GM12873 (cell line): Measurements from ENCODE around the gene GABRR2.

Experiments
- TF ChIP-seq, protein P1 (sequence below): IDR thresholded peaks from 2 replicates; pipeline ENCODE4 v1.5.1; 2012; ENCODE audit warnings: low read depth, mild to moderate bottlenecking, moderate library complexity, low read length, control low read depth; ENCODE audit not compliant: insufficient read depth; ENCODE audit errors: missing control alignments

GABRR2 gene

DNA sequence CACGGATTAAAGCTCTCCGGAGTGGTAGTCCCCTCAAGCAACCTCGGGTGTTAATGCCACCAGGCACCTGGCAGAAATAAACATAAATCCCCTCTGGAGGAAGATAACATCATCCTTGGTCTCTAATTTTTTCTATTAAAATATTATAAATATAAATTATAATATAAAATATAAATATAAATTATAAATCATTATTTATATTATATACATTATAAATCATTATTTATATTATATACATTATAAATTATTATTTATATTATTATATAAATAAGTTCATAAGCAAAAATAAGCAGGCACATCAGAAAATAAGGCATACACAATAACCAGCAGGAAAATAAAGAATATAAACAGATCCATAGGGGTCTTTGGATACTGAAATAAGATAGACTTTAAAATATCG is 39.2 kb downstream of the GABRR2 start:
- TF ChIP-seq, protein P1, sequence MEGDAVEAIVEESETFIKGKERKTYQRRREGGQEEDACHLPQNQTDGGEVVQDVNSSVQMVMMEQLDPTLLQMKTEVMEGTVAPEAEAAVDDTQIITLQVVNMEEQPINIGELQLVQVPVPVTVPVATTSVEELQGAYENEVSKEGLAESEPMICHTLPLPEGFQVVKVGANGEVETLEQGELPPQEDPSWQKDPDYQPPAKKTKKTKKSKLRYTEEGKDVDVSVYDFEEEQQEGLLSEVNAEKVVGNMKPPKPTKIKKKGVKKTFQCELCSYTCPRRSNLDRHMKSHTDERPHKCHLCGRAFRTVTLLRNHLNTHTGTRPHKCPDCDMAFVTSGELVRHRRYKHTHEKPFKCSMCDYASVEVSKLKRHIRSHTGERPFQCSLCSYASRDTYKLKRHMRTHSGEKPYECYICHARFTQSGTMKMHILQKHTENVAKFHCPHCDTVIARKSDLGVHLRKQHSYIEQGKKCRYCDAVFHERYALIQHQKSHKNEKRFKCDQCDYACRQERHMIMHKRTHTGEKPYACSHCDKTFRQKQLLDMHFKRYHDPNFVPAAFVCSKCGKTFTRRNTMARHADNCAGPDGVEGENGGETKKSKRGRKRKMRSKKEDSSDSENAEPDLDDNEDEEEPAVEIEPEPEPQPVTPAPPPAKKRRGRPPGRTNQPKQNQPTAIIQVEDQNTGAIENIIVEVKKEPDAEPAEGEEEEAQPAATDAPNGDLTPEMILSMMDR, result no peak

DNA sequence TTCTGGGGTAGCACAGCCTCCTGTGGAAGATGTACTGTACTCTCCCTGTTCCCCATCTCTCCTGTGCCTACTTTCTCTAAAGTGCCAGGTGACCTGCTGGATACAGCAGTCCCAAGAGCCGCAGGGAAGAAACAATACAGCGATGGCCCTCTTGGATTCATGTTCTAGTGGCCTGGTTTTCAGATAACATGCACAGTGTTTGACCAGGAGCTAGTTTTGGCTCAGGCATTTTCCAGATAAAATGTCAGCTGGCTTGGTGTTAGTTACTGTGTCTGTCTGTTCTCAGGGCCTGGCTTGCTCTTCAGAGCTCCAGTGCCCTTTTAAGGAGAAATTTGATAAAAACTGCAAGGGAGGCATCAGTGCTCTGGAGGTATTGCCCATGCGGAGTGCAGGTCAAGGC is 41.3 kb downstream of the GABRR2 start:
- TF ChIP-seq, protein P1, result no peak

DNA sequence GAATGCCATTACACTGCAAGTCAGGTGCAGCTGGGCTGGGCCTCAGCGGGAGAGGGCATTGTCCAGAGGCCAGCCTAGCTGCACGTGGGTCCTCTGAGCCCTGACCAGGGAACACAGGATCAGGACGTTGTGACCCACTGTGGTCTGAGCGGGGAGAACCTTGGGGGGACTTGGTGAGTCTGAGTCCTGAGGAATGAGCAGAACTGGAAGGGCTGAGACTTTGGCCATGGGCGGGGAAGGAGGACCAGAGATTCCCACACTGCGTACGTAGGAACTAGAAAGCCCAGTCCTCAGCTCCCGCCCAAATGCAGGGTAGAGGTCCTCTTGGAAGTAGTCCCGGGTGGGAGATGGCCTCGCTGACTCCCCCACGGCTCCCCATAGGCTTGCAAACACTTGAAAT is 42.5 kb downstream of the GABRR2 start:
- TF ChIP-seq, protein P1, result no peak

DNA sequence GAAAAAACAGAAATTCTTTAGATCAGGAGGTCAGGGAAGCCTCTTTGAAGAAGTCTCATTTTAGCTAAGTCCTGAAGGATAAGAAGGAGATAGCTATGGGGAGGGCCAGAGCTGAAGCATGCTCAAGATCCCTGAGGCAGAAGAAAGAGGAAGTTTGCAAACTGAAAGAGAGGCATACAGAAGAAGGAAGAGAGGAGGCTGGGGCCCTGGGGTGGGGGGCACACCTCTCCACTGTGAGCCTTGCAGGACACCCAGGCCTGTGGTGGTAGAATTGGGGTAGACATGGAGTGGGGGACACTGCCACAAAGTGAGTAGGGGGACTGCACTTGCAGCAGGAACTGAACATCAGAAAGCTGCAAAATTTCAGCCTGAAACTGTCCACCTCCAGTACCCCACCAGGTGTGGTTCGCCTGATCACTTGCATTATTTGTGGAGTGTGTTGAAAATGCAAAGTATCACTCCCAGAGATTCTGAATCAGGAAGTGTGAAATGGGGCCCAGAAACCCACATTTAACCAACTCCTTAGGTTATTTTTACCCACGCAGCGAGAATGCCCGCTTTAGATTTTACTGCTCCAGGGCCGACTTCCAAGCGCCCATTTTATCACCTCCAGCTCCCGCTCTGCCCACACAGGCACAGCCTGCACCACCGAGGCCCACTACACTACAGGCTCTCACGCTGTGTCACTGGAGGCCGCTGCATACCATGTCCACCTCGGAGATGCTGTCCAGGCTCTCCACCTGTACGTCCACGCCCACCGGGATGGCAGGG is 44.0 kb downstream of the GABRR2 start:
- TF ChIP-seq, protein P1, result no peak

DNA sequence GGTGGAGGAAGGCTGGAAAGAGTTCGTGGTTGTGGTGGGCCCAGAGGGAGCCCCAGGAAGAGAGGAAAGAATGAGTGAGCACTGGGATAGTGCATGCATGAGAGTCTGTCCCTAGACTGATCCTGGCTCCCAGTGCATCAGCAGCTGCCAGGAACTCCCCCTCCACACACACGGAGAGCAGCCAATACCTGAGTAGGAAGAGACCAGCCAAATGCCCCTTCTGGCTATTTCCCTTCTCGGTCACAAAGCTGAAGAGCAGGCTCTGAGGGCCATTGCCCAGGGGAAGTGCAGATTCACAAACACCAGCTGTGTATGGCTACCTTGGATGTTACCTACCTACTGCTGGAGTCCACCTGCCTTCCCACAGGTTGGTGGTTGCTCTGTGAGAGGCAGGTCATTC is 45.1 kb downstream of the GABRR2 start:
- TF ChIP-seq, protein P1, result no peak

DNA sequence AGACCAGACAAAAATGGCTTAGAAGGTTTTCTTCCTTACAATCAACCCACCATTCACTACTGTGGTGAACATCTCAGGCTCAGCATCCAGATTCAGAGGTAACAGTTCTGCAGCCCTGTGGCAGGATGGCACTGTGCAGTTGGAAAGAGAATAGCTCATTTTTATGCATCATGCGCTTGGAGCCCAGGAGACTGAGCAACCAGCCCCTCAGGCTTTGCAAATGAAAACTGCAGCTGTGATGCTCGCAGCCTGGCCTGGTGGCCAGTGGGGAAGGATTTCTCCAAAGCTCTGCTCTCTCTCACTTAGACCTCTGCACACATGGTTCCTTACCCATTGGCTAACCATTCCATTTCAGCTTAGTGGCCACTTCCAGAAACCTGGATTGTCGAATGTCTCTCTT is 45.8 kb downstream of the GABRR2 start:
- TF ChIP-seq, protein P1, result no peak

DNA sequence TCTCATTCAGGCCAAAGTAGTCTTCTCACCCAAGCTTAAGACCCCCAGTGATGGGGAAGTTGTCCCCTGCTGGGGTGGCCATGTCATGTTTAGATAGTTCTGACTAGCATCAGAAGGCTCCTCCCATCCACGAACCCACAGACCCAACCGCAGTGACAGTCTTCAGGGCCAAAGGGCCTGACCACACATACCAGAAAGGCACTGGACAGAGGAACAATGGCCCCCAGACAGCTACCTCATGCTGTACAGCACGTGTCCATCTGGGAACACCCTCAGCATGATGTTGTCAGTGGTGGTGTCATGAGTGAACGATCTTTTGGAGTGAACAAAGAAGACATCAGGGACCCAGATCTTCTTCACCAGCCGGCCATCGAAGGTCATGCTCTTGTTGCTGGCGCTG is 46.3 kb downstream of the GABRR2 start:
- TF ChIP-seq, protein P1, result no peak
